ENCODE data around the gene WFDC12.

Gene WFDC12

GRCh38 chr20:45115386-45115774 is 8.9 kb downstream of the WFDC12 start:
- peak; percentile 24 for DNase-seq (ENCODE audit: low spot score)

GRCh38 chr20:45114465-45115385 is 9.5 kb downstream of the WFDC12 start, which contains the start of gene WFDC5:
Gene WFDC5, minus strand, starts transcription at chr20:45115174. Its CDS starts 91 bp downstream, at chr20:45115083.
- peak; percentile 28 for DNase-seq (ENCODE audit: low spot score)

GRCh38 chr20:45113865-45114264 is 10.4 kb downstream of the WFDC12 start:
- no peak for DNase-seq (ENCODE audit: low spot score)

GRCh38 chr20:45112754-45113153 is 11.5 kb downstream of the WFDC12 start:
- no peak for DNase-seq (ENCODE audit: low spot score)

- DNase-seq (ENCODE audit: low spot score), result no peak
Observed at GRCh38 chr20:45111799-45112471, 12.3 kb downstream of the WFDC12 start.

GRCh38 chr20:45111285-45111684 is 13.0 kb downstream of the WFDC12 start:
- no peak for DNase-seq (ENCODE audit: low spot score)

GRCh38 chr20:45110301-45110700 is 14.0 kb downstream of the WFDC12 start:
- no peak for DNase-seq (ENCODE audit: low spot score)

- no peak for DNase-seq (ENCODE audit: low spot score)
Observed at GRCh38 chr20:45109634-45110033, 14.6 kb downstream of the WFDC12 start.

- DNase-seq (ENCODE audit: low spot score), result no peak
Observed at GRCh38 chr20:45105317-45105716, 18.9 kb downstream of the WFDC12 start.

GRCh38 chr20:45104786-45105185 is 19.5 kb downstream of the WFDC12 start:
- no peak for DNase-seq (ENCODE audit: low spot score)

- DNase-seq (ENCODE audit: low spot score), result no peak
Observed at GRCh38 chr20:45103072-45103471, 21.2 kb downstream of the WFDC12 start.

- no peak for DNase-seq (ENCODE audit: low spot score)
Observed at GRCh38 chr20:45101333-45101850, 22.9 kb downstream of the WFDC12 start.

GRCh38 chr20:45100563-45101245 is 23.6 kb downstream of the WFDC12 start, which contains the start of gene KCNS1:
Gene KCNS1, minus strand, starts transcription at chr20:45101127. Its CDS starts 1,891 bp downstream, at chr20:45099236.
- no peak for DNase-seq (ENCODE audit: low spot score)

- DNase-seq (ENCODE audit: low spot score), result no peak
Observed at GRCh38 chr20:45098103-45098773, 26.0 kb downstream of the WFDC12 start.

GRCh38 chr20:45097485-45098102 is 26.7 kb downstream of the WFDC12 start:
- DNase-seq (ENCODE audit: low spot score), result no peak

GRCh38 chr20:45096781-45097180 is 27.5 kb downstream of the WFDC12 start:
- no peak for DNase-seq (ENCODE audit: low spot score)

GRCh38 chr20:45095805-45096238 is 28.4 kb downstream of the WFDC12 start:
- peak; percentile 72 for DNase-seq (ENCODE audit: low spot score)

- DNase-seq (ENCODE audit: low spot score), result no peak
Observed at GRCh38 chr20:45094864-45095574, 29.2 kb downstream of the WFDC12 start.

- DNase-seq (ENCODE audit: low spot score), result no peak
Observed at GRCh38 chr20:45094201-45094600, 30.1 kb downstream of the WFDC12 start.

- no peak for DNase-seq (ENCODE audit: low spot score)
Observed at GRCh38 chr20:45092898-45093297, 31.4 kb downstream of the WFDC12 start.
